Inflammatory macrophage treated with lipopolysaccharide for 4 hours (primary cell): ENCODE results near the gene CEP41.

Experiments used
- DNase-seq: peaks from one replicate; pipeline ENCODE4 v3.0.0-alpha.2; 2020

CEP41 gene

GRCh38 chr7:130417213-130417612, 23.6 kb downstream of the CEP41 start:
- DNase-seq: no peak

GRCh38 chr7:130415006-130415405, 25.8 kb downstream of the CEP41 start:
- DNase-seq: no peak

GRCh38 chr7:130413201-130413600, 27.6 kb downstream of the CEP41 start:
- DNase-seq: no peak

- DNase-seq: no peak
Measured at GRCh38 chr7:130410868-130411541, 29.8 kb downstream of the CEP41 start.

GRCh38 chr7:130409712-130410072, 31.1 kb downstream of the CEP41 start:
- no peak for DNase-seq

GRCh38 chr7:130409067-130409711, 31.6 kb downstream of the CEP41 start:
- no peak for DNase-seq

- DNase-seq: no peak
Measured at GRCh38 chr7:130405003-130405402, 35.8 kb downstream of the CEP41 start.

GRCh38 chr7:130401578-130401977, 39.2 kb downstream of the CEP41 start:
- no peak for DNase-seq

GRCh38 chr7:130401101-130401500, 39.7 kb downstream of the CEP41 start:
- no peak for DNase-seq

GRCh38 chr7:130400120-130400572, 40.7 kb downstream of the CEP41 start:
- no peak for DNase-seq

- DNase-seq: no peak
Measured at GRCh38 chr7:130398526-130399090, 42.2 kb downstream of the CEP41 start.

- no peak for DNase-seq
Measured at GRCh38 chr7:130397758-130398073, 43.1 kb downstream of the CEP41 start.

GRCh38 chr7:130397051-130397757, 43.6 kb downstream of the CEP41 start:
- DNase-seq: no peak

- DNase-seq: no peak
Measured at GRCh38 chr7:130396109-130396508, 44.7 kb downstream of the CEP41 start.

- no peak for DNase-seq
Measured at GRCh38 chr7:130395421-130395820, 45.4 kb downstream of the CEP41 start.

- no peak for DNase-seq
Measured at GRCh38 chr7:130394421-130395195, 46.2 kb downstream of the CEP41 start.

- peak; percentile 40 for DNase-seq
Measured at GRCh38 chr7:130393841-130394411, 46.9 kb downstream of the CEP41 start.

- DNase-seq: no peak
Measured at GRCh38 chr7:130393101-130393561, 47.7 kb downstream of the CEP41 start.

- peak; percentile 9 for DNase-seq
Measured at GRCh38 chr7:130390486-130390885, 50.3 kb downstream of the CEP41 start.

- no peak for DNase-seq
Measured at GRCh38 chr7:130388671-130389070, 52.1 kb downstream of the CEP41 start.

- DNase-seq: no peak
Measured at GRCh38 chr7:130387628-130388403, 53.0 kb downstream of the CEP41 start.

- no peak for DNase-seq
Measured at GRCh38 chr7:130387306-130387627, 53.5 kb downstream of the CEP41 start.
